Activated T-cell treated with anti-CD3 and anti-CD28 coated beads, Interleukin-2, amount 50 U/mL, for 72 hours (primary cell): ENCODE data around the gene LSM3. TPM values are rescaled to one million over a fixed set of nuclear protein-coding genes. Genes with fewer than 3 reads are reported as not detected.

Experiments used
- ATAC-seq, 2 donors: fragments of 150-1000 bp; cut with Tn5 transposase; replicated peaks in 1 of 2; 2 replicates each; pipeline ENCODE4 v1.10.0; 2021; ENCODE audit warnings: moderate library complexity in 2 of 2, mild to moderate bottlenecking in 1 of 2
- DNase-seq, 2 donors: peaks; one replicate each; pipeline ENCODE4 v3.0.0; 2021 to 2022; ENCODE audit warnings: mixed read lengths in 1 of 2
- H3K27ac Mint-ChIP-seq: one replicate; pipeline ENCODE4 v1.8.0; 2022; ENCODE audit warnings: mild to moderate bottlenecking, moderate library complexity, mixed read lengths
- H3K27me3 Mint-ChIP-seq: one replicate; pipeline ENCODE4 v1.8.0; 2022; ENCODE audit warnings: low read depth, mixed read lengths
- H3K36me3 Mint-ChIP-seq, 2 donors: one replicate each; pipeline ENCODE4 v1.8.0; 2022; ENCODE audit warnings: mixed read lengths in 2 of 2, mild to moderate bottlenecking in 1 of 2; ENCODE audit not compliant: insufficient read depth in 2 of 2
- H3K4me1 Mint-ChIP-seq: one replicate; pipeline ENCODE4 v1.8.0; 2022; ENCODE audit warnings: low read depth, mixed read lengths
- H3K4me3 Mint-ChIP-seq, 2 donors: one replicate each; pipeline ENCODE4 v1.8.0; 2022; ENCODE audit warnings: mild to moderate bottlenecking in 2 of 2, mixed read lengths in 2 of 2, moderate library complexity in 2 of 2
- H3K9me3 Mint-ChIP-seq, 2 donors: one replicate each; pipeline ENCODE4 v1.8.0; 2022; ENCODE audit warnings: mixed read lengths in 2 of 2
- total RNA-seq, 2 donors: library from RNA; stranded (reverse); gene quantifications; one replicate each; pipeline ENCODE4 v1.2.3, GENCODE V29; 2022

The LSM3 gene
- total RNA-seq, 2 donors from 2014 or later, result 12.4 to 14.3 TPM

DNA sequence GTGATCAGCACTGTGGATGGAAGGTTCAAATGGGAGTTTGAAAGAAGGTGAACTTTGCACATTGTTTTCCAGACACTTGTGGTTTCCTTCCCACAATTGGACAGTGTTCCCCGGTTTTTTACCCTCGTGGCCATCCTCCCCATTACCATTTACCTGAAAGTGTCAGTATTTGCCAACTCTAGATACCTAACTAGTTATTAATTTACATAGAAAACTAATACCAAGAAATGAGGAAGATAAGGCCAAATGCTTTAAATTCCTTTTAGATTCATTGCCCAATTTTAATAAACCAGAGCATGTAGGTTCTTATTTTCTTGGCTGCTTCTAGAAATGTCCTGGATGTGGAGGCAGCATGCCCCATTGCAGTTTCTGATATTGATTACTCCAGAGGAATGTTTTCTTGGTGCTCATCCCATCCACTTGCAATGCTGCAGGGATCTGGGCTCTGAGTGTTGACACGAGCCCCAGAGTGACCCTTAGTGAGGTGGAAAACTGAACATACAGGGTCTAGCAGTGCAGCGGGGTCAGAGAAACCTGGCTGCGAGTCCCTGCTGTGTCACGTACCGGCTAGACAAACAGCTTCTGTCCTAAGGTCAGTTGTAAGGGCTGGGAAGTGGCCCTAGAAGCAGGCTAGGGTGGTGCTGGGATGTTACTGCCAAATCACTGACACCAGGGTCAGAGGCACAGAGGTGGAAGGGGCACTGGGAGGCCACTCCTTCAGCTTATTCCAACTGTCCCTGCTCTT is 23.5 kb downstream of the LSM3 start:
- H3K27me3 Mint-ChIP-seq, result no peaks in the 10 kb centered on the region
- H3K9me3 Mint-ChIP-seq, result no peaks in the 10 kb centered on the region
- H3K4me3 Mint-ChIP-seq, result no peak overlapping the region
- H3K27ac Mint-ChIP-seq, result no peak overlapping the region
- H3K4me1 Mint-ChIP-seq, result no peaks in the 10 kb centered on the region
- DNase-seq, result no peak
- no peak for ATAC-seq
- peaks cover 4 to 9% of the 10 kb centered on the region in 2 donors for H3K36me3 Mint-ChIP-seq

DNA sequence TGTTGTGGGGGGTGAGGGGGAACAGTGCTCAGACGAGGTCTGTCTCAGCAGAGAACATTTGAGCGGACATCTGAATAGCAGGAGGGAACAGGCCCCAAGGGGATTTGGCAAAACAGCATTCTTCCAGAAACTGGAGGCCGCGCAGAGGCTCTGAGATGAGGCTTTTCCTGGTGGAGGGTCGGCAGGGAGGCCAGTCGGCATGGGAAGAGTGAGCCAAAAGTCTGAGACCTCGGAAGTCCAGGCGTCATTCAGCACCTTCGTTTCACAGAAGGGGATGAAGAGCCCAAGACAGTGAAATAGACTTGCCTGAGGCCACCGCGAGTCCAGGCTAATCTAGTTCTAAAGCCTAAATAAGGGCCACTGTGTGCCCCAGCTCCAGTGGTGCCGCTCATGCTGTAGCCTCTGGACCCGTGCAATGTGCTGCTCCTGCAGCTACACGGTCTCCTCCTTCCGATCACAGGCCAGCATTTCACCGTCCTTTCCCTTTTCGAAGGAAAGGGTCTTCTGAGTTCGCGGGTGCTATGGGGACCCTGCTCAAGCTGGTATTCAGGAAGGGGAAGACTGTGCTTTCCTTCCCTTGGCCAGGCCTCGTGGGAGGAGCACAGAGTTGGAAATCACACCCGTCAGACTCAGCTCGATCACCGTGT is 24.4 kb downstream of the LSM3 start:
- Mint-ChIP-seq H3K27ac (no peak overlapping the region), H3K27me3 (no peaks in the 10 kb centered on the region)

DNA sequence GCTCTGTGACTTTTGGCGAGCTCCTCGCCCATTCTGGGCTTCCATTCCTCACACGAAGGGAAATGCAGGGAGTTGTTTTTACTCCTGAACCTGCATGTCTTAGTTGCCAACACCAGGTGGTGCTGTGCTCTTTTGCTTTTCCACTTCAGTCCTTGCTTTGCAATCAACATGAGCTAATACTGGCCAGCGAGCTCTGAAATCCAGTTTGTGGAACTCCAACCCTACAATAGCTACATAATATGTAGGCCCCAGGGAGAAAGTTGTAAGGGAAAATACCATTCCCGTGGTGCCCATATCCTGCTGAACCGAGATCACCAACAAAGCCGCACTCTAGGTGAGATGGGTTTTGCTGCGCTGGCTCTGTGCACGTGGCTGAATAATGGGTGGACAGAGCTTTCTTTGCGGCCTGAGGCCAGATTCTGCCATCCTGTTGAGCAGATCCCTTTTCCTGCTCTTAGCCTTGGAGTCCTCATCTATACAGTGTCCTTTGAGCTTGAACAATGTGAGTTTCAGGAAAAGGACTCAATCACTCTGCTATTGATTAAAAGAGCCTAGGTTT is 25.0 kb downstream of the LSM3 start:
- Mint-ChIP-seq H3K9me3 (no peaks in the 10 kb centered on the region), H3K36me3 (peaks cover 0 to 4% of the 10 kb centered on the region in 2 donors), H3K4me3 (no peak overlapping the region), H3K27me3 (no peaks in the 10 kb centered on the region), H3K4me1 (no peaks in the 10 kb centered on the region), H3K27ac (no peak overlapping the region)
- ATAC-seq (peak; percentile 49 to 53), DNase-seq (peak; percentile 32)

More for the DNA sequence above, 24.4 kb downstream of the LSM3 start:
- peaks cover 2 to 6% of the 10 kb centered on the region in 2 donors for H3K36me3 Mint-ChIP-seq
- ATAC-seq (peak; percentile 7 to 20), DNase-seq (no peak)
- no peaks in the 10 kb centered on the region for H3K4me1 Mint-ChIP-seq
- H3K9me3 Mint-ChIP-seq, result no peaks in the 10 kb centered on the region
- H3K4me3 Mint-ChIP-seq, result no peak overlapping the region

DNA sequence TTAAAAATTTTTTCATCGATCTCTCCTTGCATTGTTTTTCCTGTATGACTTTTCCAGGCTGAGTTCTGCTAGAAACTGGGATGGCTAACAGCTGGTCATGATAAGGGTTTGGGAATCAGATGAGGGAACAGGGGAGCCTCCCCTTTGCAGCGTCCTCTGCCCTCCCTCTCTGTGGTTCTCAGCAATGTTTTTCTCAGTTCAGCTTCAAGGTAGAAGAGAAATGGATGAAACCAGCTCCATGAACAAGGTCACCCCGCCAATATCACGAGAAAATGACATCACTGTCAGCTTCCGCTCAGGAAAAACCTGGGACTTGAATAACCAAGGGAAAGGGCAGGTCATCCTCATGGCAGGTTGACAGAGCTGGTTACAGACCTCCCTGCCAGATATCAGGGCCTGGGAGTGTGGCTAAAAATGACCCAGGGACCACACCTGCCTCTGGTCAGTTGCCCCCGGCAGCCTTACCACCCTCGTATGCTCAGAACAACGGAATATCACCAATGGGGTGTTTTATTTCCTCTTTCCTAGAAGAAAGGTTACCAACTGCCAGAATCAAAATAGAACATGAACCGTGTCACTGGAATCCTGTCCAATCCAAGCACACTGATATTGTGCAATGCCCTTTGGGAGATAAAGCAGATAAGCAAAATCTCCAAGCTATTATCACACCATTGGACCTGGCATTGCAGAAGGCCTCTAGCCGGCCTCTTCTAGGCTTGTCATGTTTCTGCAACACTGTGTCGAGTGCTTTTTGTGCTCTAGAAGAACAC is 26.1 kb downstream of the LSM3 start:
- DNase-seq (no peak), ATAC-seq (no peak)
- H3K27me3 Mint-ChIP-seq, result no peaks in the 10 kb centered on the region
- H3K4me3 Mint-ChIP-seq, result no peak overlapping the region
- no peak overlapping the region for H3K27ac Mint-ChIP-seq
- no peaks in the 10 kb centered on the region for H3K4me1 Mint-ChIP-seq
- H3K9me3 Mint-ChIP-seq, result no peaks in the 10 kb centered on the region
- peaks cover 0 to 3% of the 10 kb centered on the region in 2 donors for H3K36me3 Mint-ChIP-seq

DNA sequence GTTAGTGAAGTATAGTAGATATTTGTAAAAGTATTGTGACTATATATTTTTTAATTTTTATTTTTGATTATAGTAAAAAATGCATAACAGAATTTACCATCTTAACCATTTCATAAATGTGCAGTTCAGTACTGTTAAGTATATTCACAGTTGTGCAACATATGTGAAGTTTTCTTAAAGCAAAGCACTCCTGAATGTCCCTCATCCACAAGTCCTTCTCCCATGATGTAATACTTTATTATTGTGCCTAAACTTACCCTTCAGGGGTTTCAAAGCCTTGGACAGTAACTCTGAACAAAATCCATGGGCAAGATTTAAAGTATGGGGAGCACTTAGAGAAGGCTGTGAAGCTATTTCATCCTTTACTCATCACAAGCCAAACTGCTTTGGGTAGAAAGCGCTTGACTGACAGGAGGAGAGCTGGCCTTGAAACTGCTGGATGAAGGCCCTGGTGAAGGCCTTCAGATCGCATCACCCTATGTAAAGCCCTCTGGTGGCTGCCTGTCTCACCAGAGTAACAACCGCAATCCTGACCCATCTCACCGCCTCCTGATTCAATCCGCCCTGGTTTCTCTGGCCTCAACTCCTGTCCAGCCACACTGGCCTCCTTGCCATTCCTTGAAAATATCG is 28.0 kb downstream of the LSM3 start:
- Mint-ChIP-seq H3K36me3 (no peaks in the 10 kb centered on the region), H3K4me3 (no peak overlapping the region), H3K27me3 (no peaks in the 10 kb centered on the region), H3K4me1 (no peaks in the 10 kb centered on the region), H3K9me3 (no peaks in the 10 kb centered on the region), H3K27ac (no peak overlapping the region)
- DNase-seq (no peak), ATAC-seq (no peak)

DNA sequence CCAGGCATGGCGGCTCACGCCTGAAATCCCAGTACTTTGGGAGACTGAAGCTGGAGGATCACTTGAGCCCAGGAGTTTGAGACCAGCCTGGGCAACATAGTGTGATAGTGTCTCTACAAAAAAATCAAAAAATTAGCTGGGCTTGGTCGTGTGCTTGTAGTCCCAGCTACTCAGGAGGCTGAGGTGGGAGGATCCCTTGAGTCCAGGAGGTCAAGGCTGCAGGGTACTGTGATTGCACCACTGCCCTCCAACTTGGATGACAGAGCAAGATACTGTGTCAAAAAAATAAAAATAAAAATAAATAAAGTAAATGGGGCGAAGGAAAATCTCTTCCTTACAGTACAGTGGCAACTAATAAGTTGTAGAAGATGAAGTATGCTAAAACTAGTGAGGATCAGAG is 29.6 kb downstream of the LSM3 start:
- no peaks in the 10 kb centered on the region for H3K36me3 Mint-ChIP-seq
- no peak for DNase-seq
- ATAC-seq, result no peak
- no peaks in the 10 kb centered on the region for H3K4me1 Mint-ChIP-seq
- H3K27ac Mint-ChIP-seq, result no peak overlapping the region
- H3K9me3 Mint-ChIP-seq, result no peaks in the 10 kb centered on the region
- H3K27me3 Mint-ChIP-seq, result no peaks in the 10 kb centered on the region
- no peak overlapping the region for H3K4me3 Mint-ChIP-seq

DNA sequence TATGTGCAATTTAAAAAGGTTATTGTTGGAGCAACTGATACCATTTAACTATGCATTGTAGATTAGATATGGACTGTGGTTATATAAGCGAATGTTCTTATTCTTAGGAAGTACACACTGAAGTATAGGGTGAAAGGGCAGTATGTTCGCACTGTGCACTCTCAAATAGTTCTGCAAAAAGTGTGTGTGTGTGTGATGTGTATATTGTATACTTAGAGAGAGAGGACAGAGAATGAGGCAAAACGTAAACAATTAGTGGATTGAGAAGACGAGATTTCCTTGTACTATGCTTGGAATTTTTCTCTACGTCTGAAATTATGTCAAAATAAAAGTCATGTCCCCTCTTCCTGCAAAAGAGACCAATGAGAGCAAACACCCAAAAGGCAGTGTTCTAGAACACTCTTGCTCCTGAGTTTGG is 30.4 kb downstream of the LSM3 start:
- no peak overlapping the region for H3K27ac Mint-ChIP-seq
- H3K4me1 Mint-ChIP-seq, result no peaks in the 10 kb centered on the region
- H3K9me3 Mint-ChIP-seq, result no peaks in the 10 kb centered on the region
- no peak for DNase-seq
- H3K27me3 Mint-ChIP-seq, result no peaks in the 10 kb centered on the region
- ATAC-seq, result no peak
- no peaks in the 10 kb centered on the region for H3K36me3 Mint-ChIP-seq
- no peak overlapping the region for H3K4me3 Mint-ChIP-seq

DNA sequence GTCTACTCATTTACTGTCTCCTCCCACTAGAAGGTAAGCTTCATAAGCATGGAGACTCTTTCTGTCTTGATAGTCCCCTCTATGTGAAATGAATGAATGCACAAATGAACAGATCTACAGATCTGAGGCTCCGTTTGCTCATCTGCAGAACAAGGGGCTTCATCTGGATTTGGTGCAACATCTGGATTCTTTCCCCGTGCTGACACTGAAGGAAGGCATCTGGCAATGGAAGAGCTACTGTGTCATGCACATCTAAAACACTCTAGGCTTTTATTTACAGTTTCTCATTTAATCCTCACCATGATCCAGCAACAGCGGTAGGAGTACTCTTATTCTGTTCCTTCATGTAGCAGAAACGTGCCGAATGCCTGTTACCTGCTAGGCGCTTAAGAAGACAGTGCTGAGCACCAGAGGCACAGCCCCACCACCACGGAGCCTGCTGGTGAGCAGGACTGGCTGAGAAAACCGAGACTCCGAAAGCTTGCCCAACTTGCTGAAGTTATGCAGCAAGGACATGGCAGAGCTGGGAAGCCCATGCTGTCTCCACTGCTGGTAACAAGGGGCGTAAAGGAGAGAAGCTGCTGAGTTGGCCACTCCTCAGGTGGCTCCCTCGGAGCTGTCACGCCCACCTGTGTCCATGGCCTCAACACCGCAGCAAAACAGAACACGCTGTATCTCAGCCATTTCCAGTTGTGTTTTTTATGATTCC is 31.1 kb downstream of the LSM3 start:
- no peaks in the 10 kb centered on the region for H3K4me1 Mint-ChIP-seq
- no peak for DNase-seq
- H3K4me3 Mint-ChIP-seq, result no peak overlapping the region
- no peaks in the 10 kb centered on the region for H3K27me3 Mint-ChIP-seq
- ATAC-seq, result no peak
- H3K9me3 Mint-ChIP-seq, result no peaks in the 10 kb centered on the region
- H3K36me3 Mint-ChIP-seq, result no peaks in the 10 kb centered on the region
- H3K27ac Mint-ChIP-seq, result no peak overlapping the region

DNA sequence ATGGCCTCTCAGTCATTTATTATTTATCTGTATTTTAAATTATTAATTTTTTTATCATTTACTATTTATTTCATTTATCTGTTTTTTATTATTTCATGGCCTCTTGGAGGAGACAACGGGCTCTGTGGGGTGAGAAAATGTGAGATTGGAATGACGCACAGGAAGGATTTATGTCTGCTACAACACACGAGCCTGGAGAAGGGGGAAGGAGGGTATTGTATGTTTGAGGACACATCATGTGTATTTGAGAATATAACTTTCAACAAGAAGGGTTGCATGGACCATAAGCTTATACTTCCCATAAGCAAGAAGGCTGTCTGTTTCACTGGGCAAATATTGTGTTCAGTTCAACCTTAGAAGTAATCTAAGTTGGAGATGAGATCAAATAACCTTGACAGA is 31.7 kb downstream of the LSM3 start:
- H3K4me1 Mint-ChIP-seq, result no peaks in the 10 kb centered on the region
- H3K27me3 Mint-ChIP-seq, result no peaks in the 10 kb centered on the region
- ATAC-seq (no peak), DNase-seq (no peak)
- H3K36me3 Mint-ChIP-seq, result no peaks in the 10 kb centered on the region
- no peaks in the 10 kb centered on the region for H3K9me3 Mint-ChIP-seq
- no peak overlapping the region for H3K4me3 Mint-ChIP-seq
- no peak overlapping the region for H3K27ac Mint-ChIP-seq

DNA sequence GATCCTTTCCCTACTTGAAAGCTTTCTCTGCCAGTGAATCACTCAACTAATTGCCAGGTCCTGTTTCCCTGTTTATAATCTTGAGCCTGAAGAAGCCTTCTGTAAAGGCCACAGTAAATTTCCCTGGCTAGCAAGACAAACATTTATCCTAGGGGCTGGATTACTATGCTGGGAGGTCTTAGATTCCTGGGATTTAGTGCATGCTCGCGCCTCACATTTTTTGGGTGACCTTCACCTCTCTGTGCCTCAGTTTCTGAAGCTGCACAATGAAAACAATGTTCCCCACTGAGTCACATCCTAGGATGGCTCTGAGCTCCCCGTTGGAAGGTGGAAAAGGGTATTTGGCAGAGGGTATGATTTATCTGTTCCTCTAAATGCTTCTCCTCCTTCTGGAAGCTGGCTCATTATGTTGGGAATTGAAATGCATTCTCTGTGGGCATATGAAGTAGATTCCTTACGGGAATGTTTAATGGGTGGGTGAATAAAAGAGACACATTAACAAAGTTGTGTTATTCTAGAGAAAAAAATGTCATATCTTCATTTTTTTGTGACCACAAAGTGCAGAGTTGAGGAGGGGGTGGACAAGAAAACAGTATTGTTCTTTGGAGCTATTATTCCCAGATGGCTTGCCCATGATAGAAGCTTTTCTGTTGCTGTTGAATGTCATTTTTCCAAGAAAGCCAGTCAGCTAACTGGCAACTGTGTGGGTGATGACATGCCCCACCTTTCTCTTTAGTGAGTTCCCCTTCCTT is 32.4 kb downstream of the LSM3 start:
- Mint-ChIP-seq H3K9me3 (no peaks in the 10 kb centered on the region), H3K4me3 (no peak overlapping the region), H3K27me3 (no peaks in the 10 kb centered on the region), H3K27ac (no peak overlapping the region), H3K4me1 (no peaks in the 10 kb centered on the region), H3K36me3 (no peaks in the 10 kb centered on the region)
- DNase-seq (no peak), ATAC-seq (no peak)

DNA sequence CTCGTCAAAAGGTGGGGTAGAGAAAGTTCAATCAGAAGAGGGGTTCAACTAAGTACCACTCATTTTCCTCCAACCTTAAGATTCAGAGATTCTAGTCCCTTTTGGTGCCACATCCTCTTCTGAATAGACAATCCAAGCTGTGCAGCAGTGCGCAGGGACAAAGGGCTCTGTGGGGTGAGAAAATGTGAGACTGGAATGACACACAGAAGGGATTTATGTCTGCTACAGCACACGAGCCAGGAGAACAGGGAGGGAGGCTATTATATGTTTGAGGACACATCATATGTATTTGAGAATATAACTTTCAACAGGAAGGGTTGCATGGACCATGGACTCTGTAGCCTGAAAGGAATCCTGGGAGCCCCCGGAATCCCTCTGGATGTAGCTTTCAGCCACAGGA is 33.0 kb downstream of the LSM3 start:
- no peaks in the 10 kb centered on the region for H3K27me3 Mint-ChIP-seq
- no peak for ATAC-seq
- DNase-seq, result no peak
- H3K9me3 Mint-ChIP-seq, result no peaks in the 10 kb centered on the region
- no peaks in the 10 kb centered on the region for H3K36me3 Mint-ChIP-seq
- no peak overlapping the region for H3K27ac Mint-ChIP-seq
- no peak overlapping the region for H3K4me3 Mint-ChIP-seq
- no peaks in the 10 kb centered on the region for H3K4me1 Mint-ChIP-seq

DNA sequence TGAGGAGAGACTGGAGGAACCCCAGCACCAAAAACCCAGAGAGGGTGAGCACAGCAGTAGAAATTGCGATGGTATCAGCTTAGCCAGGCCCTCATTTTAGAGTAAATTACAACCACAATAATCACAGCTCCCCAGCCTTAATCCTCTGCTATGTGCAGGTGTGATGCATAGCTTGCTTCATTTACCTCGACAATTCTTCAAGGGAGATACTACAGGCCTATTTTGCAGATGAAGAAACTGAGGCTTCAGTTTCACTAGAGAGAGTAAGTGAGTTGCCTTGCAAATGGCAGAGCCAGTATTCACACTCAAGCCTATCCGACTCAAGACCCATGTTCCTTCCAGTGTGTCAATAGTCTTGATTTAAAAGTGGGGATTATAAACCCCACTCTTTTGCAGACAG is 33.4 kb downstream of the LSM3 start:
- DNase-seq, result no peak
- H3K4me3 Mint-ChIP-seq, result no peak overlapping the region
- H3K9me3 Mint-ChIP-seq, result no peaks in the 10 kb centered on the region
- no peaks in the 10 kb centered on the region for H3K4me1 Mint-ChIP-seq
- no peak for ATAC-seq
- H3K36me3 Mint-ChIP-seq, result no peaks in the 10 kb centered on the region
- no peak overlapping the region for H3K27ac Mint-ChIP-seq
- H3K27me3 Mint-ChIP-seq, result no peaks in the 10 kb centered on the region
